GM10248 (cell line): Measurements from ENCODE around the gene RETREG2.

Experiments
- CTCF ChIA-PET: fragments of 300-600 bp; sonication (Branson Sonifier 250); formaldehyde crosslinking; extraction: SDS; loops from one replicate; lab custom pipeline; 2021; ENCODE audit warnings: antibody characterized with exemption; lab: Yijun Ruan, JAX
- POLR2A ChIA-PET: fragments of 350-650 bp; sonication (Branson Sonifier 250); formaldehyde crosslinking; extraction: SDS; loops from one replicate; lab custom pipeline; 2020; ENCODE audit warnings: antibody characterized with exemption; lab: Yijun Ruan, JAX
- DNase-seq: peaks from one replicate; pipeline ENCODE4 v3.0.0; 2012; ENCODE audit errors: extremely low spot score
- TF ChIP-seq, protein P1 (sequence below): IDR thresholded peaks from 2 replicates; pipeline ENCODE4 v1.5.1; 2012; ENCODE audit warnings: mild to moderate bottlenecking, low read depth; ENCODE audit errors: extremely low read depth, missing control alignments, control extremely low read depth

Gene RETREG2

DNA sequence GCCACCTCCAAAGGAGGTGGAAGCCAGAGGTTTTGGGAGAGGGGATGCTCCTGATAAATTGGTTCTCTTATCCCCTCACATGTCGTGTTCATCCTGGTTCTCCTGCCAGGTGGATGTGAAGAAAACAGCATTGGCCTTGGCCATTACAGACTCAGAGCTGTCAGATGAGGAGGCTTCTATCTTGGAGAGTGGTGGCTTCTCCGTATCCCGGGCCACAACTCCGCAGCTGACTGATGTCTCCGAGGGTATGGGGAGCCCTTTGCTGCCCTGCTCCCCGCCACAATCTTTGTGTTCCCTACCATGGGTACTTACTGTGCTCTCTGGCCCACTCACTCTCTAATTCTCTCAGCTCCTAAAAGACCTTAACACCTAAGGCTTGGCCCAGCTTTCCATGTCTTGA lies 3.5 kb downstream of the RETREG2 start:
- CTCF ChIA-PET, result interaction anchor here (0.9 to 3.1 kb wide), 7 partner anchors 8 to 122 kb away, joined by 3 to 15 read pairs (median 7); partner anchors contain the start of gene DNAJB2
- POLR2A ChIA-PET, result no interaction called here
- TF ChIP-seq, protein P1, sequence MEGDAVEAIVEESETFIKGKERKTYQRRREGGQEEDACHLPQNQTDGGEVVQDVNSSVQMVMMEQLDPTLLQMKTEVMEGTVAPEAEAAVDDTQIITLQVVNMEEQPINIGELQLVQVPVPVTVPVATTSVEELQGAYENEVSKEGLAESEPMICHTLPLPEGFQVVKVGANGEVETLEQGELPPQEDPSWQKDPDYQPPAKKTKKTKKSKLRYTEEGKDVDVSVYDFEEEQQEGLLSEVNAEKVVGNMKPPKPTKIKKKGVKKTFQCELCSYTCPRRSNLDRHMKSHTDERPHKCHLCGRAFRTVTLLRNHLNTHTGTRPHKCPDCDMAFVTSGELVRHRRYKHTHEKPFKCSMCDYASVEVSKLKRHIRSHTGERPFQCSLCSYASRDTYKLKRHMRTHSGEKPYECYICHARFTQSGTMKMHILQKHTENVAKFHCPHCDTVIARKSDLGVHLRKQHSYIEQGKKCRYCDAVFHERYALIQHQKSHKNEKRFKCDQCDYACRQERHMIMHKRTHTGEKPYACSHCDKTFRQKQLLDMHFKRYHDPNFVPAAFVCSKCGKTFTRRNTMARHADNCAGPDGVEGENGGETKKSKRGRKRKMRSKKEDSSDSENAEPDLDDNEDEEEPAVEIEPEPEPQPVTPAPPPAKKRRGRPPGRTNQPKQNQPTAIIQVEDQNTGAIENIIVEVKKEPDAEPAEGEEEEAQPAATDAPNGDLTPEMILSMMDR, result no peak
- DNase-seq, result no peak

DNA sequence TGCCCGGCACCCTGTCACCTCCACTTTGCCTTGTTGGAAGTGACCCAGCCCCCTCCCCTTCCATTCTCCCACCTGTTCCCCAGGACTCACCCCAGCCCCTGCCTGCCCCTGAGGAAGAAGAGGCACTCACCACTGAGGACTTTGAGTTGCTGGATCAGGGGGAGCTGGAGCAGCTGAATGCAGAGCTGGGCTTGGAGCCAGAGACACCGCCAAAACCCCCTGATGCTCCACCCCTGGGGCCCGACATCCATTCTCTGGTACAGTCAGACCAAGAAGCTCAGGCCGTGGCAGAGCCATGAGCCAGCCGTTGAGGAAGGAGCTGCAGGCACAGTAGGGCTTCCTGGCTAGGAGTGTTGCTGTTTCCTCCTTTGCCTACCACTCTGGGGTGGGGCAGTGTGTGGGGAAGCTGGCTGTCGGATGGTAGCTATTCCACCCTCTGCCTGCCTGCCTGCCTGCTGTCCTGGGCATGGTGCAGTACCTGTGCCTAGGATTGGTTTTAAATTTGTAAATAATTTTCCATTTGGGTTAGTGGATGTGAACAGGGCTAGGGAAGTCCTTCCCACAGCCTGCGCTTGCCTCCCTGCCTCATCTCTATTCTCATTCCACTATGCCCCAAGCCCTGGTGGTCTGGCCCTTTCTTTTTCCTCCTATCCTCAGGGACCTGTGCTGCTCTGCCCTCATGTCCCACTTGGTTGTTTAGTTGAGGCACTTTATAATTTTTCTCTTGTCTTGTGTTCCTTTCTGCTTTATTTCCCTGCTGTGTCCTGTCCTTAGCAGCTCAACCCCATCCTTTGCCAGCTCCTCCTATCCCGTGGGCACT lies 4.5 kb downstream of the RETREG2 start:
- ChIA-PET CTCF (interaction anchor here (0.7 to 3.1 kb wide), 10 partner anchors 8 to 153 kb away, joined by 3 to 15 read pairs (median 4); partner anchors contain the start of gene ZFAND2B), POLR2A (interaction anchor here (0.6 kb wide), 1 partner anchor 24 kb away, joined by 3 read pairs; the partner anchor contains the start of gene ZFAND2B)

DNA sequence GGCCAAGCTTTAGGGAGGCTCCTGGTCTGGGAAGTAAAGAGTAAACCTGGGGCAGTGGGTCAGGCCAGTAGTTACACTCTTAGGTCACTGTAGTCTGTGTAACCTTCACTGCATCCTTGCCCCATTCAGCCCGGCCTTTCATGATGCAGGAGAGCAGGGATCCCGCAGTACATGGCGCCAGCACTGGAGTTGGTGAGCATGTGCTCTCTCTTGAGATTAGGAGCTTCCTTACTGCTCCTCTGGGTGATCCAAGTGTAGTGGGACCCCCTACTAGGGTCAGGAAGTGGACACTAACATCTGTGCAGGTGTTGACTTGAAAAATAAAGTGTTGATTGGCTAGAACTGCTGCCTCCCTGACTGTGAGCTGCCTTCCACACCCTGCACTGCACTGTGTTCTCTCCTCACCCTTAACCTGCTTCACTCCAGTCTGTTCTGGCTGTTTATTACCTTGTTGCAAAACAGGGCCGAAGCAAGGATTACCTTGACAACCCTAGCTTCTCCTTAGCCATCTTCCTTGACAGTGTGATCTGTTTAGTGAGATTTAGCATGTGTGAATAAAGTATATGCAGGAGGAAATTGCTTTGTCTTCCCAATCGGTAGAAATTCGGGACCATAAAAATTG lies 5.2 kb downstream of the RETREG2 start:
- DNase-seq, result no peak
- CTCF ChIA-PET, result interaction anchor here (0.7 to 3.1 kb wide), 8 partner anchors 9 to 153 kb away, joined by 3 to 15 read pairs (median 4); partner anchors contain the start of gene ZFAND2B
- TF ChIP-seq, protein P1, result no peak
- POLR2A ChIA-PET, result interaction anchor here (0.6 kb wide), 1 partner anchor 23 kb away, joined by 3 read pairs; the partner anchor contains the start of gene ZFAND2B

More for the DNA sequence above, 4.5 kb downstream of the RETREG2 start:
- TF ChIP-seq, protein P1, result no peak
- no peak for DNase-seq

DNA sequence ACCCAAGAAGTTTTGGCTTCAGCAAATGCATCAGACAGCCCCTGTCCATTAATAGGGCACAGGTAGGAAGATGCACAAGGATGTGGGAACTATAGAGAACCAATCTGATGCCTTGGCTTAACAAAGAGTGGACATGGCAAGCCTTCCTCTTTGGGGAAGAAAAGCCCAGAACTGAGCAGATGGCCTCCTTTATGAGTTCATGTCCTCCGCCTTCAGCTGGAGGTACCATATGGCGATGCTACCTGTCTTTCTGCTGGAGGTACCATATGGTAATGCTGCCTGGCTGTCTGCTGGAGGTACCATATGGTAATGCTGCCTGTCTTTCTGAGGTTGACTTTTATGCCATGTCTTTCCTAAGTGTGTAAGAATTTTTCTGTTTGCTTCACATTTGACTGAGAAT lies 6.0 kb downstream of the RETREG2 start:
- ChIA-PET POLR2A (interaction anchor here (0.7 kb wide), 1 partner anchor 9 kb away, joined by 3 read pairs; no protein-coding TSS in a partner anchor), CTCF (interaction anchor here (0.7 to 3.1 kb wide), 7 partner anchors 9 to 111 kb away, joined by 3 to 15 read pairs (median 4); partner anchors contain the start of gene ZFAND2B)
- no peak for DNase-seq

DNA sequence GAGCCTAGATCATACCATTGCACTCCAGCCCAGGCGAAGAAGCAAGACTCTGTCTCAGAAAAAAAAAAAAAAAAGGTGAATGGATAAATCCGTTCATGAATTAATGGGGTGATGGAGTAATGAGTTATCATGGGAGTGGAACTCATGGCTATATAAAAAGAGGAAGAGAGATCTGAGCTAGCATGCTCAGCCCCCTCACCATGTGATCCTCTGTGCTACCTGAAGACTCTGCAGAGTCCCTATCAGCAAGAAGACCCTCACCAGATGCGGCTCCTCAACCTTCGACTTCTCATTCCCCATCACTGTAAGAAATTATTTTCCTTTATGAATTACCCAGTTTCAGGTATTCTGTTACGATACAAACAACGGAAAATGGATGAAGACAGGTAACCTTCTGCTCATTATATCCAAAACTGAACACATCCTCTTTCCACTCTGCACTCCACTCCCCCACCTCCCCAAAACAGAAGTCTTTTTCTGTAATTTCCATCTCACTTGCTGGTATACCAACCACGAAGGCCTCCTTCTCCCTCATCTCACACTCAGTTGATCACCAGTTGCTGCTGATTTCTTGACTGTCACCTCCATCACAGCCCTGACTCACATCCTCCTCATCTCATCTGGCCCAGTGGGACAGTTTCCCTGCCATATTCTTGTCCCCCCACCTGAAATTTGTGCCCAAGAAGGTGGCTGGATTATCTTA lies 8.8 kb downstream of the RETREG2 start:
- CTCF ChIA-PET, result interaction anchor here (1.8 kb wide), 1 partner anchor 16 kb away, joined by 5 read pairs; no protein-coding TSS in a partner anchor
- POLR2A ChIA-PET, result interaction anchor here (0.6 kb wide), 1 partner anchor 17 kb away, joined by 3 read pairs; no protein-coding TSS in a partner anchor
- DNase-seq, result peak; percentile 39
- TF ChIP-seq, protein P1, result no peak

More for the DNA sequence above, 6.0 kb downstream of the RETREG2 start:
- TF ChIP-seq, protein P1, result no peak

DNA sequence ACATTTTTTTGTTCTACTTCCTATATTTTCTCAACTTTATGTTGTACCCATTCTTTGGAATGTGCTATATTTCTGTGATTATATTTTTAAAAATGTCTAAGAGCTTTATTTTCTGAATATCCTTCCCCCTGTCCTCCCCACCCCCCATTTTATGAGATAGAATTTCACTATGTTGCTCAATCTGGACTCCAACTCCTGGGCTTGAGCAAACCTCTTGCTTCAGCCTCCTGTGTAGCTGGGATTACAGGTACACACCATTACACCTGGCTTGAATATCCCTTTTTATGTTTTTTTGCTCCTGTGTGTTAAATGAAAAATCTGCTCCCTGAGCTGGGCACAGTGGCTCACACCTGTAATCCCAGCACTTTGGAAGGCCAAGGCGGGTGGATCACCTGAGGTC lies 19.3 kb downstream of the RETREG2 start:
- ChIA-PET POLR2A (interaction anchor here (0.7 to 0.9 kb wide), 2 partner anchors 56 to 301 kb away, joined by 3 to 6 read pairs; partner anchors contain the start of gene TUBA4A), CTCF (interaction anchor here (0.7 to 1.7 kb wide), 3 partner anchors 9 to 102 kb away, joined by 3 to 4 read pairs (median 3); partner anchors contain the start of gene ZFAND2B)
- DNase-seq, result no peak
- TF ChIP-seq, protein P1, result no peak
